IPS DF 4.7 (cell line): ENCODE results near the gene ZNHIT1.

Experiments
- DNase-seq: peaks from one replicate; pipeline ENCODE4 v3.0.0-alpha.2; 2013; ENCODE audit warnings: low spot score; ENCODE audit errors: extremely low read depth

The ZNHIT1 gene

DNA sequence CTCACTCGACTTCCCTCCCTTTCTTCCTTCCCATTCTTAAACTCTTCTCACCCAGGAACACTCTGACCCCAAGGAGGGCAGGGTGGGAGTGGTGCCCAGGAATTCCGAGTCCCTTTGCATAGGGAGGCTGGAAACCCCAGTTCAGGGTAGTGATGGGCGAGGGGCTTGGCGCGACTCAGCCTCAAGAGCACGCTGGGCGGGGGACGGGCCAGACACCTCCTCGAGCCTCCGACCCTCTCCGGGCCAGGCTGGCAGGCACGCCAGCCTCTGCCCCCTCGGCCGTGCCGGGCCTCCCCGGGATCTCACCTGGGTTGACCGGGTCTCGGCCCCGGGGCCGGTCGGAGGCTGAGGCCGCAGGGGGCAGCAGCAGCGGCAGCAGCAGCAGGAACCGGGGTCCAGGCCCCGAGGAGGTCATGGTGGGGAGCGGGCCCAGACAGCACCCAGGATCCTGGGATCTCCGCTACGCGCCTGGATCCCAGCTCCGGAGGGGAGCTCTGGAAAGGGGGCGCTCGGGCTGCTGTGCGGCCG, 1.0 kb upstream of the ZNHIT1 start:
- DNase-seq = no peak

DNA sequence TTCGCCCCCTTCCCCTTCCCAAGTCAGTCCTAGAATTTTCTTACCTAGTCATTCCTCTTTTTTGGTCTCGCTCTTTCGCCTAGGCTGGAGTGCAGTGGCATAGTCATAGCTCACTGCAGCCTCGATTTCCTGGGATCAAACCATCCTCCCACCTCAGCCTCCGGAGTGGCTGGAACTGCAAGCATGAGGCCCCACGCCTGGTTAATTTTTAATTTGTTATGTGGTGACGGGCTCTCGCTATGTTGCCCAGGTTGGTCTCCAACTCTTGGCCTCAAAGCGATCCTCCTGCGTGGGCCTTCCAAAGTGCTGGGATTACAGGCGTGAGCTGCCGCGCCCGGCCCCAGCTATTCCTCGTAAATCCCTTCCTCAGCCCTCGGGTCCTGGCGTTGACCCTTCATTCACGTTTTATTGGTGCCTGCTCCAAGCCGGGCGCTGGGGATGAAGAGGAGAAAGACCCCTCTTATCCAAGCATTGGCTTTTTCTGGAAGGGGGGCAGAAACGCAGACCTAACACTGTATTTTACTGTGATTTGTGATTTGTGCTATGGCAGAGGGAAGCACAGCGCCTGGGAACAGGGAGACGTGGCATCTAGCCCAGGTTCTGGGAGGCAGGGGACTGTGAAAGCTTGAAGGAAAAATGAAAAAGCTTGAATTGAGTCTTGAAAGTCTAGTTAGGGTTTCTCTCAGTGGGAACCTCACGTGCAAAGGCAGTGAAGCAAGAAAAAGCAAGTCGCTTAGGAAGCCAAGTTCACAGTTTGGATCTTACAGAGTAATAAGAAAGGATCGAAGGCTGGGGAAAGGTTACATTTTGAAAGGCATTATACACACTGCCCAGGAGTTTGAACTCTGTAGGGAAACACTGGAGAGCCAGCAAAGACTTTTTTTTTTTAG, 516 bp downstream of the ZNHIT1 start:
- no peak for DNase-seq

- DNase-seq = no peak
These were observed 2.3 kb downstream of the ZNHIT1 start for GRCh38 chr7:101220295-101220694.

- DNase-seq = no peak
These were observed 4.4 kb downstream of the ZNHIT1 start for GRCh38 chr7:101222275-101222830.

- no peak for DNase-seq
These were observed 5.6 kb downstream of the ZNHIT1 start for GRCh38 chr7:101223528-101223927.

DNA sequence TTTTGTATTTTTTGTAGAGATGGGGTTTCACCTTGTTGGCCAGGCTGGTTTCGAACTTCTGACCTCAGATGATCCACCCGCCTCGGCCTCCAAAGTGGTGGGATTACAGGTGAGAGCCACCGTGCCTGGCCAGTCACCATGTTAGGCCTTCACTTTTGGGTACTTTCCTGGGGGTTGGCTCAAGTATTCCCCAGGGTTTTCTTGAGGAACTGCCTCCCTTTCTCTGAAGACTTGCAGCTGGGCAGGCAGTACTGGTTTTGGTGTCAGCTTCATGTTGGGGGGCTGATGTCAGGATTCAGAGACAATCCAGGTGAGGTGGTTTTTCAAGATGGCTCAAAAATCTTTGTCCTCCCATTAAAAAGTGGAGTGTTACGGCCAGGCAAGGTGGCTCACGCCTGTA, 7.7 kb downstream of the ZNHIT1 start:
- DNase-seq = no peak

DNA sequence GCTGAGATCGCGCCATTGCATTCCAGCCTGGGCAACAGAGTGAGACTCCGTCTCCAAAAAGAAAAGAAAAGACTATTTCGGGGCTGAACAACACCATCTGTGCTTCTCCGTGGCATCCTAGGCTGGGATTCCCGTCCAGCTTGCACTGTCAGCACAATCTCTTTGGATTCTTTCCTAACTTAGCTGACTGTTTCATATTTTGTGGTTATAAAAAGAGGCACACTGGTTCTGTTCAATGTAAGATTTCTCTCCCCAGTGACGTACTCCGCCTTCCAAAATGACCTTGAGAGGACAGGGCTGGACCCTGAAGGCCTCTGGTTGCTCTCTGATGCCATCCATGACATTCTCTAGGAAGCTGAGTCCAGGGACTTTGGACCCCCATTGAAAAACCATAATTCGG, 8.8 kb downstream of the ZNHIT1 start:
- DNase-seq = no peak

GRCh38 chr7:101231644-101232043, 13.7 kb downstream of the ZNHIT1 start:
- no peak for DNase-seq

- no peak for DNase-seq
These were observed 14.3 kb downstream of the ZNHIT1 start for GRCh38 chr7:101232141-101232850.

DNA sequence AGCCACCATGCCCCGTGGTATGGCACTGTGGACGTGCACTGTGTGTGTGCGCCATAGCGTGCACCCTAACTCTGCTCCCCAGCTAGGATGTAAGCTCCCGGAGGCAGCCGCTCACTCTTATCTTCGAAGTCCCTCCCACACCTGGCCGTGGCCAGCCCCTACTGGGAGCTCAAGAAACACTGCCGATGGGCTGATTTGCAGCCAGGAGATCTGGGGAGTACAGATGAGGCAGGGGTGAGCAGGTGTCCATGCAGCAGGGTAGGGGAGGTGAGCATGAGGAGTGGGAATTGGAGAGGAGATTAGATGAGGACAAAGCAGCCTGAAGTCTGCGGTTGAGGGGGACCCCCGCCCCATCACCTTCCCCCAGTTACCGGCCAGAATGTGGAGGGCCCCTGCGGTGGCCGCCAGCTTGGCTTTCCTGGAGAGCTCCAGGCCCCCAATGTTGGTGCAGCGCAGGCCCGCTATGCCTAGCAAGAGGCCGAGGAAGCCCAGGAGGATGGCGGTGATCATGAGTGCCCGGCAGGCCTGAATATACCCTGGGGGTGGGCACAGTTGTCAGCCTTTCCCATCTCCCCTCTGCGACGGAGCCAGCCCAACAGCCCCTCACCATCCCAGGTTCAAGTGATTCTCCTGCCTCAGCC, 16.1 kb downstream of the ZNHIT1 start:
- no peak for DNase-seq

- no peak for DNase-seq
These were observed 16.7 kb downstream of the ZNHIT1 start for GRCh38 chr7:101234636-101235035.

DNA sequence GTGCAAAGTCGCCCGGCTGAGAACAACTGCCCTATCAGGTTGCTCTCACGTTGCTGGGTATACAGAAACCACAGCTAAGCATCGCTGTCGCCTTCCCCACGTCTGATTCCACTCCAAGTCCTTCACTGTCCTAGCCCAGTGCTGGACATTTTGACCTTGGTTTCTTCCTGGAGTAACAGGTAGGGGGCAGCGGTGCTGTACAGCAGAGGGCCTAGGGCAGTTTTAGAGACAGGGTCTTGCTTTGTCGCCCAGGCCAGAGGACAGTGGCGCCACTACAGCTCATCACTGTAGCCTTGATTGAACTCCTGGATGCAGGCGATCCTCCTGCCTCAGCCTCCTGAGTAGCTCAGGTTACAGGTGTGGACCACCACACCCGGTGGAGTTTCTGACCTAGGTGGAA, 17.1 kb downstream of the ZNHIT1 start:
- no peak for DNase-seq

DNA sequence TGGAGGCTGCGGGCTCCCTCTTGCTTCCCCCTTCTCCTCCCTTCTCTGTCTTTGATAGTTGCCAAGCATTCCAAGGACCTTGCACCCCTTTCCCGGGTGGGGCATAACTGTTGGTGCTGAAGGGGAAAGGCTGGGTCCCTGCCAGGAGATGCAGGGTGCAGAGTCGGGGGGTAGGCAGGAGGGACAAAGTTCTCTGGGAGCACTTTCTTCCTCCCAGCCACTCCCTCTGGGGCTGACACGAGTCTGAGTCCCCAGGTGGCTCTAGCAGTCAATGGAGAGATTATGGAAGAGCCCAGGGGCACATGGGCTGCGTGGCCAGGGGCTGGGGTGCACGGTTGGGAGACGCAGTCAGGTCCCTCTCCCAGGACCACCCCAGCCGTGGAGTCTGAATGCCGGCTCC, 17.6 kb downstream of the ZNHIT1 start:
- no peak for DNase-seq

DNA sequence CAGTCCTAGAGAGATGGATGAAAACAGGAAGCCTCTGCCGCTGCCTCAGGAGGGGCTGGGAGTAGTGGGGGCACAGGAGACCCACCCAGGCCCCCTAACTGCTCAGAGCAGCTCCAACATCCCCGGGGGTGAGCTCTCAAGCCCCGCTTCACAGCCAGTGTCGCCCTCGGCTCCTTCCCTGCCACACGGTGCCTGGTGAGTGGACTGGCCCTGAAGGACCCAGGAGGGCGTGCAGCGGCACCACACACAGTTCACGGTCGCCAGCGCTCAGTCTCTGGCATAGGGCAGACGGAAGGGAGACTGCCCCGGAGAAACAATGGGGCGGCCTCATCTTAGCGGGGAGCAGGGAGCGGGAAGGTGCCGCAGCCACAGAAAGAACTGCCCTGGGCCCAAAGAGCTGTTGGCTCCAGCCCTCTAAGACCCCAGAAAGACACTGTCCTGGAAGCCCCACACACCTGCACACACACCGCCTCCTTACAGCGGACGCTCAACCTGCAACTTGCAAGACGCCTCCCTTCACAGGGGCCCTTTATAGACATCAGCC, 18.4 kb downstream of the ZNHIT1 start:
- no peak for DNase-seq

- DNase-seq = no peak
These were observed 19.5 kb downstream of the ZNHIT1 start, which contains the start of gene CLDN15 for GRCh38 chr7:101237206-101238067. Gene CLDN15 (minus strand): TSS chr7:101237802. CDS start chr7:101237581, 221 bp downstream.

GRCh38 chr7:101238226-101239182, 20.5 kb downstream of the ZNHIT1 start:
- DNase-seq = no peak

DNA sequence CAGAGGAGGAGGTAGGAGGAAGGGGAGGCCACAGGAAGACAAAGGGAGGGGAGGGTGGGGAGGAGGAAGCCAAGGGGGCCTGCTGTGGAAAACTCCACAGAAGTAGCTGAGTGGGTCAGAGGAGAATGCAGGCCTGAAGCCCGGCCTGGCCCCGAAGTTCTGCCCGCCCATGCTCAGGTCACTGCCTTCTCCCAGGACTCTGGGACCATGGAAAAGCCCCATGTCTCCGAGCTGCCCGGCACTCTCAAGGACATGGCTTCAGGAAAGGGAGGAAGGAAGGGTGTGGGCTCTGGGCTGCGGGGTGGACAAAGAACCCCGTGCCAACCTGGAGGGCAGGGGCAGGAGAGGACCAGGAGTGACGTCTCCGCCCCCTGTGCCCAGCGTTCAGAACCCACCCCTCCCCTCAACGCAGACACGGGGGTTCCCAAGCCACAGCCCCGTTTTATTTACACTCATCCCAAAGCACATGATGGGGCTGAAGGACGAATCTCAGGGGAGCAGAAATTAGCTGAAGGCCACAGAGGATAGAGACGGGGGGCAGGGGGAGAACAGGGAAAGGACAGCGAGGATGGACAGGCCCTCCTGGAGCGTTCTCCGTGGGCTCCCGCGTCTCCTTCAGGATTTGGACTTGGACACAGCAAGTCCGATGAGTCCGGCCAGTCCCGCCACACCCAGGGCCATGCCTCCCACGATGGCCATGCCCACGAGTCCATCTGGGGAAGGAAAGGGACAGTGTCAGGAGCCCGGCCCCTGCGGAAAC, 21.4 kb downstream of the ZNHIT1 start:
- DNase-seq = no peak

- DNase-seq = no peak
These were observed 21.9 kb downstream of the ZNHIT1 start for GRCh38 chr7:101239951-101240220.
